ENCODE data around the gene GRM8.

DNA sequence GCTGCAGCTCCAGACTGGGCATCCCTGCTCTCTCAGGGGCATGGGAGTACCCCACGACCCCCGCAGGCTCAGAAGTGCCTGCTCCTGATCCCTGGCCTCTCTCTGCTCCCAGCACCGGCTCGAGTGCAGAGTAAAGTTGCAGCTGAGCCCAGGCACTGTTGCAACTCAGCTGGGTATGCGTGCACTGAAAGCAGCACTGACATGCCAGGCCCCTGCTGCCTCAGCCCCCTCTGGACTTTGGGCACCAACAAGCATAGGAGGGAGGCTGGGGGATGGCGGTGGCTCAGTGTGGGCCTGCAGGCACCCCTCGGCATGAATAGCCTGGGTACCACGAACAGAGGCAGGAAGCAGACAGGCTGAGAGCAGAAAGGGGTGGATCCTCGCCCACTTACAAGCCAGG is 295.3 kb downstream of the GRM8 start:
- TF ChIP-seq, protein P1, sequence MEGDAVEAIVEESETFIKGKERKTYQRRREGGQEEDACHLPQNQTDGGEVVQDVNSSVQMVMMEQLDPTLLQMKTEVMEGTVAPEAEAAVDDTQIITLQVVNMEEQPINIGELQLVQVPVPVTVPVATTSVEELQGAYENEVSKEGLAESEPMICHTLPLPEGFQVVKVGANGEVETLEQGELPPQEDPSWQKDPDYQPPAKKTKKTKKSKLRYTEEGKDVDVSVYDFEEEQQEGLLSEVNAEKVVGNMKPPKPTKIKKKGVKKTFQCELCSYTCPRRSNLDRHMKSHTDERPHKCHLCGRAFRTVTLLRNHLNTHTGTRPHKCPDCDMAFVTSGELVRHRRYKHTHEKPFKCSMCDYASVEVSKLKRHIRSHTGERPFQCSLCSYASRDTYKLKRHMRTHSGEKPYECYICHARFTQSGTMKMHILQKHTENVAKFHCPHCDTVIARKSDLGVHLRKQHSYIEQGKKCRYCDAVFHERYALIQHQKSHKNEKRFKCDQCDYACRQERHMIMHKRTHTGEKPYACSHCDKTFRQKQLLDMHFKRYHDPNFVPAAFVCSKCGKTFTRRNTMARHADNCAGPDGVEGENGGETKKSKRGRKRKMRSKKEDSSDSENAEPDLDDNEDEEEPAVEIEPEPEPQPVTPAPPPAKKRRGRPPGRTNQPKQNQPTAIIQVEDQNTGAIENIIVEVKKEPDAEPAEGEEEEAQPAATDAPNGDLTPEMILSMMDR (IDR thresholded peaks at IDR 0.05): no peak
- TF ChIP-seq POLR2A (IDR thresholded peaks at IDR 0.05) (no peak), POLR2AphosphoS5 (IDR thresholded peaks at IDR 0.05) (no peak), EP300 (IDR thresholded peaks at IDR 0.05) (no peak)

Measured in stomach (tissue), 4 donors.